GM12878 (cell line): Measurements from ENCODE around the gene OR9Q2. TPM values are rescaled to one million over a fixed set of nuclear protein-coding genes. Genes with fewer than 3 reads are reported as not detected.

ENCODE experiments used
- ATAC-seq: fragments of 200-7000 bp; cut with Tn5 transposase; 3 replicates; pipeline ENCODE4 v1.9.1; 2020; ENCODE audit warnings: mild to moderate bottlenecking, moderate library complexity
- BruUV-seq: library from RNA; stranded (reverse); fragments of 400-500 nt; replicated peaks from 2 replicates; lab custom pipeline; 2021; lab: Mats Ljungman, UMichigan
- CTCF ChIA-PET: fragments of 300-600 bp; sonication (Branson Sonifier 250); formaldehyde crosslinking; extraction: SDS; loops from one replicate; lab custom pipeline; 2021; ENCODE audit warnings: inconsistent platforms; lab: Yijun Ruan, JAX
- POLR2A ChIA-PET: fragments of 350-600 bp; formaldehyde crosslinking; extraction: SDS; loops from one replicate; lab custom pipeline; 2021; ENCODE audit warnings: inconsistent platforms; lab: Charles Lee
- RAD21 ChIA-PET: fragments of 300-600 bp; sonication (Branson Sonifier 250); formaldehyde crosslinking; loops from one replicate; lab custom pipeline; 2023; ENCODE audit warnings: antibody characterized with exemption; ENCODE audit not compliant: unreplicated experiment; lab: Charles Lee
- SMC1A ChIA-PET: fragments of 300-600 bp; sonication (Branson Sonifier 250); formaldehyde crosslinking; loops from one replicate; lab custom pipeline; 2023; ENCODE audit not compliant: unreplicated experiment, uncharacterized antibody; lab: Charles Lee
- DNase-seq: peaks from one replicate; pipeline ENCODE4 v3.0.0-alpha.2; 2011; ENCODE audit warnings: low read depth, low spot score
- FAIRE-seq: peaks from 3 replicates; lab custom pipeline; 2011; peaks lifted over from hg19 to GRCh38; lab: Jason Lieb, UNC
- H2AFZ ChIP-seq: 2 replicates; pipeline ENCODE4 v1.6.0; 2011; ENCODE audit warnings: low read depth, low read length, control low read depth; ENCODE audit not compliant: control insufficient read depth
- H3K27ac ChIP-seq: 2 replicates; pipeline ENCODE4 v1.5.1; 2011; ENCODE audit warnings: control low read depth; ENCODE audit not compliant: control insufficient read depth, insufficient read depth
- H3K27me3 ChIP-seq, 2 experiments: replicated peaks in 1 of 2; 2 replicates each; pipeline versions ENCODE4 v1.6.0 to v1.6.1; 2011; ENCODE audit warnings: low read length in 1 of 2; ENCODE audit not compliant: control insufficient read depth in 2 of 2, insufficient read depth in 2 of 2
- H3K36me3 ChIP-seq, 2 experiments: 2 replicates each; pipeline ENCODE4 v1.5.1; 2011; ENCODE audit warnings: low read length in 1 of 2; ENCODE audit not compliant: control insufficient read depth in 2 of 2, insufficient read depth in 2 of 2
- H3K4me1 ChIP-seq: 2 replicates; pipeline ENCODE4 v1.6.1; 2011; ENCODE audit warnings: mild to moderate bottlenecking, low read length, moderate library complexity, mixed read lengths; ENCODE audit not compliant: control insufficient read depth, insufficient read depth
- H3K4me2 ChIP-seq: 2 replicates; pipeline ENCODE4 v1.6.0; 2011; ENCODE audit warnings: control low read depth; ENCODE audit not compliant: control insufficient read depth, insufficient read depth
- H3K4me3 ChIP-seq: fragments of 200-600 bp; sonication (generic); 2 replicates; pipeline ENCODE4 v1.5.1; 2016
- H3K79me2 ChIP-seq: 2 replicates; pipeline ENCODE4 v1.6.0; 2011; ENCODE audit warnings: low read length; ENCODE audit not compliant: control insufficient read depth, insufficient read depth
- H3K9ac ChIP-seq: 2 replicates; pipeline ENCODE4 v1.8.0; 2011; ENCODE audit warnings: low read length, control low read depth, mixed read lengths; ENCODE audit not compliant: control insufficient read depth, insufficient read depth
- H3K9me3 ChIP-seq: replicated peaks from 3 replicates; pipeline ENCODE4 v1.5.1; 2011; ENCODE audit warnings: mild to moderate bottlenecking, low read length; ENCODE audit not compliant: control insufficient read depth, insufficient read depth
- H4K20me1 ChIP-seq: 2 replicates; pipeline ENCODE4 v1.6.0; 2011; ENCODE audit not compliant: control insufficient read depth, insufficient read depth
- ASH2L ChIP-seq: fragments of 300-600, 200-600 bp; sonication (generic); IDR thresholded peaks from 2 replicates; pipeline ENCODE4 v1.6.1; 2017; ENCODE audit warnings: low read depth, mild to moderate bottlenecking, borderline replicate concordance
- ATF7 ChIP-seq: fragments of 450-650 bp; IDR thresholded peaks from 2 replicates; pipeline ENCODE4 v1.6.1; 2016; ENCODE audit warnings: low read depth, mild to moderate bottlenecking
- CHD1 ChIP-seq: IDR thresholded peaks from 2 replicates; pipeline ENCODE4 v1.6.1; 2012; ENCODE audit warnings: low read depth, low read length, improper control_type of control experiment
- E4F1 ChIP-seq: fragments of 450-650 bp; IDR thresholded peaks from 2 replicates; pipeline ENCODE4 v1.6.1; 2018; ENCODE audit warnings: borderline replicate concordance, mild to moderate bottlenecking; ENCODE audit not compliant: partially characterized antibody
- EGR1 ChIP-seq, 2 experiments: IDR thresholded peaks; 1 replicate in 1 of 2; 2 replicates in 1 of 2; pipeline ENCODE4 v1.6.1; 2011 to 2012; ENCODE audit warnings: low read depth in 2 of 2, low read length in 2 of 2, borderline replicate concordance in 1 of 2, mild to moderate bottlenecking in 1 of 2, moderate library complexity in 1 of 2
- FOXK2 ChIP-seq: fragments of 450-650 bp; IDR thresholded peaks from 2 replicates; pipeline ENCODE4 v1.6.1; 2017; ENCODE audit warnings: mild to moderate bottlenecking, moderate library complexity
- GATAD2B ChIP-seq: fragments of 450-650 bp; conservative IDR thresholded peaks from 2 replicates; pipeline ENCODE4 v1.6.1; 2017; ENCODE audit warnings: low read depth, mild to moderate bottlenecking, moderate library complexity
- HCFC1 ChIP-seq: fragments of 150-350 bp; IDR thresholded peaks from 2 replicates; pipeline ENCODE4 v1.6.1; 2014; ENCODE audit warnings: low read length
- IRF4 ChIP-seq: IDR thresholded peaks from 2 replicates; pipeline ENCODE4 v1.6.1; 2011; ENCODE audit warnings: low read depth, low read length
- SKIL ChIP-seq: fragments of 450-650 bp; IDR thresholded peaks from 2 replicates; pipeline ENCODE4 v1.6.1; 2017; ENCODE audit warnings: mild to moderate bottlenecking, low read depth, inconsistent platforms; ENCODE audit not compliant: poor library complexity, severe bottlenecking
- TBL1XR1 ChIP-seq: IDR thresholded peaks from 2 replicates; pipeline ENCODE4 v1.6.1; 2012; ENCODE audit warnings: low read depth, low read length, improper control_type of control experiment
- USF2 ChIP-seq: IDR thresholded peaks from 2 replicates; pipeline ENCODE4 v1.6.1; 2011; ENCODE audit warnings: low read depth, low read length, improper control_type of control experiment, borderline replicate concordance
- ZBTB33 ChIP-seq: fragments of 450-650 bp; IDR thresholded peaks from 2 replicates; pipeline ENCODE4 v1.6.1; 2017; ENCODE audit warnings: mild to moderate bottlenecking
- ZNF24 ChIP-seq: fragments of 450-650 bp; IDR thresholded peaks from 2 replicates; pipeline ENCODE4 v1.6.1; 2017; ENCODE audit warnings: antibody characterized with exemption, mild to moderate bottlenecking
- ZNF274 ChIP-seq: IDR thresholded peaks from one replicate; pipeline ENCODE4 v1.8.0; 2011; ENCODE audit not compliant: insufficient read length, insufficient read depth
- in situ Hi-C: fragments of 300-500 bp; cut with MboI; formaldehyde crosslinking; loops from 9 replicates; pipeline ENCODE4 v1.14.3; 2018; ENCODE audit warnings: mixed read lengths
- intact Hi-C: fragments of 100-400 bp; cut with micrococcal nuclease; formaldehyde crosslinking; loops from one replicate; pipeline ENCODE4 v1.14.2; 2022; ENCODE audit not compliant: unreplicated experiment
- polyA plus RNA-seq, 11 experiments: library from polyadenylated mRNA; depleted of rRNA in 4 of 11; unstranded in 6 of 11; stranded (reverse) in 5 of 11; fragments of >200 nt; fragmentation: Nextera tagmentation in 4 of 11; fragmentation: Illumina TruSeq in 1 of 11; extraction: Ambion mirVana in 4 of 11; extraction: Trizol in 1 of 11; gene quantifications; 1 replicate in 1 of 11; 2 replicates in 10 of 11; pipeline versions ENCODE4 v1.2.1 to v1.2.3, GENCODE V29; 2011 to 2016; ENCODE audit warnings: inconsistent platforms in 2 of 11, missing spikeins in 2 of 11, low read depth in 1 of 11
- total RNA-seq, 4 experiments: library from RNA; depleted of rRNA in 3 of 4; stranded (reverse); fragments of >200 nt in 3 of 4; fragmentation: Illumina TruSeq in 1 of 4; extraction: Trizol in 1 of 4; gene quantifications; 2 replicates each; pipeline versions ENCODE4 v1.2.1 to v1.2.3, GENCODE V29; 2013 to 2021

Gene OR9Q2
- total and polyA plus RNA-seq, 10 of the 15 experiments (the other 5 are each of a cell fraction or from before 2014, with no cell fraction given) = 0.05 TPM; not detected in 9

- no peak for TF ChIP-seq USF2
- no peak for TF ChIP-seq HCFC1
- no peak for TF ChIP-seq E4F1
- no peak for TF ChIP-seq SKIL
- TF ChIP-seq GATAD2B = no peak
- no peak for TF ChIP-seq CHD1
- no peak for TF ChIP-seq ZNF24
Measured at GRCh38 chr11:58192229-58192628, 3.4 kb downstream of the OR9Q2 start (continued).

- POLR2A ChIA-PET = no interaction called here
- DNase-seq (no peak), FAIRE-seq (no peak), ATAC-seq (no peak)
- SMC1A ChIA-PET = no interaction called here
- no peaks in the 10 kb centered on the region for H3K36me3 ChIP-seq
- no peaks in the 10 kb centered on the region for H3K79me2 ChIP-seq
- H3K9ac ChIP-seq = no peak overlapping the region
- H3K9me3 ChIP-seq = no peaks in the 10 kb centered on the region
- no peak overlapping the region for H3K27ac ChIP-seq
- in situ Hi-C loops = no loop called here
- no peaks in the 10 kb centered on the region for H4K20me1 ChIP-seq
- intact Hi-C loops = no loop called here
- CTCF ChIA-PET = no interaction called here
- H3K4me3 ChIP-seq = no peak overlapping the region
- RAD21 ChIA-PET = no interaction called here
- no peaks in the 10 kb centered on the region for H3K4me1 ChIP-seq
- H2AFZ ChIP-seq = no peak overlapping the region
- no peak overlapping the region for H3K4me2 ChIP-seq
- no peaks in the 10 kb centered on the region for H3K27me3 ChIP-seq
- no TSS peak for BruUV-seq
- TF ChIP-seq ASH2L (no peak), IRF4 (no peak), ZBTB33 (no peak), ATF7 (no peak), FOXK2 (no peak), ZNF274 (no peak), EGR1 (IDR thresholded peaks at IDR 0.05; ENCODE audit: borderline replicate concordance in 1 of 2, low read depth in 2 of 2, low read length in 2 of 2) (no peak), SKIL (no peak), TBL1XR1 (no peak)
Measured at GRCh38 chr11:58193391-58193790, 4.5 kb downstream of the OR9Q2 start.
